Medulla oblongata (tissue), 1 donor: ENCODE results near the gene AFAP1.
A peak's percentile ranks its signal among the peaks of the same experiment; 100 is the strongest.

Experiments
- DNase-seq: peaks from one replicate; pipeline ENCODE4 v3.0.0-alpha.2; 2015; ENCODE audit errors: extremely low spot score

AFAP1 gene

GRCh38 chr4:7770224-7771050 lies 169.2 kb downstream of the AFAP1 start:
- no peak for DNase-seq

- DNase-seq: no peak
Observed at GRCh38 chr4:7769396-7770223, 170.1 kb downstream of the AFAP1 start.

GRCh38 chr4:7768736-7769135 lies 170.9 kb downstream of the AFAP1 start:
- DNase-seq: no peak

GRCh38 chr4:7767966-7768365 lies 171.7 kb downstream of the AFAP1 start:
- no peak for DNase-seq

GRCh38 chr4:7767526-7767925 lies 172.1 kb downstream of the AFAP1 start:
- no peak for DNase-seq

- no peak for DNase-seq
Observed at GRCh38 chr4:7766661-7767345, 172.9 kb downstream of the AFAP1 start.

GRCh38 chr4:7766086-7766485 lies 173.6 kb downstream of the AFAP1 start:
- DNase-seq: no peak

- DNase-seq: no peak
Observed at GRCh38 chr4:7765666-7766065, 174.0 kb downstream of the AFAP1 start.

- no peak for DNase-seq
Observed at GRCh38 chr4:7764466-7764865, 175.2 kb downstream of the AFAP1 start.

- no peak for DNase-seq
Observed at GRCh38 chr4:7763788-7764187, 175.9 kb downstream of the AFAP1 start.

GRCh38 chr4:7763106-7763505 lies 176.6 kb downstream of the AFAP1 start:
- DNase-seq: no peak

GRCh38 chr4:7762376-7763030 lies 177.2 kb downstream of the AFAP1 start:
- no peak for DNase-seq

GRCh38 chr4:7761720-7762119 lies 177.9 kb downstream of the AFAP1 start:
- DNase-seq: peak; percentile 58

GRCh38 chr4:7761312-7761711 lies 178.3 kb downstream of the AFAP1 start:
- no peak for DNase-seq

GRCh38 chr4:7760706-7761105 lies 179.0 kb downstream of the AFAP1 start:
- no peak for DNase-seq

GRCh38 chr4:7760228-7760627 lies 179.4 kb downstream of the AFAP1 start:
- DNase-seq: no peak

- no peak for DNase-seq
Observed at GRCh38 chr4:7759635-7760034, 180.0 kb downstream of the AFAP1 start.

GRCh38 chr4:7759216-7759615 lies 180.4 kb downstream of the AFAP1 start:
- DNase-seq: no peak

- DNase-seq: no peak
Observed at GRCh38 chr4:7758476-7758875, 181.2 kb downstream of the AFAP1 start.

- DNase-seq: no peak
Observed at GRCh38 chr4:7757501-7758471, 181.9 kb downstream of the AFAP1 start.
